ENCODE results near the gene NOS1AP.
A peak's percentile ranks its signal among the peaks of the same experiment; 100 is the strongest.

NOS1AP gene

GRCh38 chr1:162224267-162224666, 154.8 kb downstream of the NOS1AP start:
- DNase-seq, result no peak

- peak; percentile 44 for DNase-seq
Observed at GRCh38 chr1:162228586-162228985, 159.1 kb downstream of the NOS1AP start.

GRCh38 chr1:162229549-162229948, 160.1 kb downstream of the NOS1AP start:
- DNase-seq, result no peak

- no peak for DNase-seq
Observed at GRCh38 chr1:162230096-162230495, 160.6 kb downstream of the NOS1AP start.

GRCh38 chr1:162230517-162230916, 161.0 kb downstream of the NOS1AP start:
- DNase-seq, result no peak

DNA sequence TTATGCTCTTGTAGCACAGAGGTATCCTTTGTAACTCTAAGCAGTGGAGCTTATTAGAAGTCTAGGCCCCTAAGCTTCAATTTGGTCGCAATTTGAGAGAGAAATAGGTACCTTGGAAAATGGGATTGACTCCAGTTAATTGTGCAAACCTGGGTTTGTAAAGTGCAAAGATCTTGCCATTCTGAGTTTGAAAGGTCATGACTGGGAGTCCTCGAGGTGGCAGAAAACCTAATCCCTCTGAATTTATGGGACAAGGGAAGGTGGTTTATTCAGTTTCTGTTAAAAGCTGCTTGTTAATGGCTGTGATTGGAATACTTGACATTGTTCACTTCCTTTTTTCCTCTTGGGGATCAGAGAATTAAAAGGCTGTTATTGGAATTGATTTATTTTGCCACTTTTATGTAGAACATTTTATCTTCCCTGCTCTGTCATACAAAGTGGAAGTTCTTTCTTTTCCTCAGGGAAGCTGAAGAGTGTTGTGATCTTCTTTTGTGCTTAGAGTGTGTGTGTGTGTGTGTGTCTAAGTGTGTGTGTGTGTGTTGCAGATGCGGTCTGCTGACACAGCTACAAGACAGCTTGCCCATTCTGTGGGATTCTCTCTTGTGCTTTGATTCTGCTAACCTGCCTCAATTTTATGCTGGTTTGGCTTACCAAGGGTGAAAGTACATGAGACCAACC, 162.7 kb downstream of the NOS1AP start:
- DNase-seq, result no peak

GRCh38 chr1:162233066-162233465, 163.6 kb downstream of the NOS1AP start:
- DNase-seq, result no peak

DNA sequence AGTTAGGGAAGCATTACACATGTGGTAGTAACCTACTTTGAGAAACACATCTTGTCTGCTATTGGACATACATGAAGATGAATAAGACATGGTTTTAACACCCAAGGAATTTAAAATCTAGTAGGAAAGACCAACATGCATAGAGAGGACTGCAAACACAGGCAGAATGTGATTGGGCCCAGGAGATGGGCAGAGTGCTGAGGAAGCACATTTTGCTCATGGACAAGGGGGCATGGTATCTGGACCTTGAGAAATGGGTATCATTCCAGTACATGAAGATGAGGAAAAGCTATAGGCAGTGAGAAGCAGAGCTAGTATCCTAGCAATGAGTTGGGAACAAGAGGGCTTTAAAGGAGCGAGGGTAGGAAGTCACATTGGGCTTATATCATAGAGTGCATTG, 164.4 kb downstream of the NOS1AP start:
- DNase-seq, result no peak

DNA sequence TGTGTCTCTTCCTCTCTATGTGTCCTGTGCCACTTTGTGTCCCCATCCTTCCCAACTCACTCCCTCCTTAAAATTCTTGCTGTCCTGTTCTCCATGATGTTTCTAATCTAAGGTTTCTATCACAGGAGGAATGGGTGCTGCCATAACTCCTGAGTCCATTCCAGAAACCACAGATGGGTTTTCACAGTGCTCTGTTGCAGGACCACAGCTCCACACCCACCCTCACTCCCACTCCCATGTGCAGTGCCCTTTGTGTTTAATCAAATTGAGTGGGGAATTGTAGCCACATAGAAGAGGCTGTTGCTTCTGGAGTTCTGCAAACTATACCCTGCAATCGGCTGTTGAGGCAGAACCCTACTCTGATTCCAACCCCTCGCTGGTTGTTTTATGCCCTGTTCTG, 165.1 kb downstream of the NOS1AP start:
- no peak for DNase-seq

- DNase-seq, result no peak
Observed at GRCh38 chr1:162235241-162235800, 165.8 kb downstream of the NOS1AP start.

DNA sequence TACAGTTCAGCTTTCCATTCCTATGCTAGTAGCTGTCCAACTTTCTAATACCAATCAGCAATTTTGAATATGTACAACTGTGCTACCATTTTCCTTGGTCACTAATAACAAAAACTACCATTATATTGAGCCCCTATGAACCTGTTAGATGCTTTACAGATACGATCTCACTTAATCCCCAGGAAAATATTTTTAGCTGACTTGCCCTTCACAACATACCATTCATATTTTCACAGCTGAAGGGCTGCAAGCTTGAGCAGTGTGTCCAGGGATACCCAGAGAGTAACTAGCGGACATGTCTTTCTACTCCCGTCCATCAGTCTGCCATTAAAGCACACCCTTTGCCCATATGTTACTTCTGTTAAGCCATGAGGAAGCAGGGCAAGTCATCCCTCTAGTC, 166.7 kb downstream of the NOS1AP start:
- DNase-seq, result no peak

- DNase-seq, result no peak
Observed at GRCh38 chr1:162236618-162237017, 167.1 kb downstream of the NOS1AP start.

DNA sequence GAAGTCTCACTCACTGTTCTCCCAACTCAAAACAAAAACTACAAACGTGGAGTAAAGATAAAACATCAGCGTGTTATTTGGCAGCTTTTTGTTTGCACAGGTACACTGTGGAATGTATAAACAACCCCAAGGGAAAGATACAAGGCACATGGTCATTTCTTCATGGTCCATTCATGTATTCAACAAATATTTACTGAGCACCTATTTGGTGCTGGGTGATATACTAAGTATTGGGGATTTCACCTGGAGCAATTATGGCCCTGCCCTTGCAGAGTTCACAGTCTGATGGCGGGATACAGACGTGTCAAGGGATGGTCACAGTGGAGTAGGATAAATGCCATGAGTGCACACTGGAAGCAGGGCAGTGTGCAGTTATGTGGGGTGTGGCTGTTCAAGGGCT, 171.1 kb downstream of the NOS1AP start:
- no peak for DNase-seq

GRCh38 chr1:162242804-162243203, 173.3 kb downstream of the NOS1AP start:
- DNase-seq, result no peak

DNA sequence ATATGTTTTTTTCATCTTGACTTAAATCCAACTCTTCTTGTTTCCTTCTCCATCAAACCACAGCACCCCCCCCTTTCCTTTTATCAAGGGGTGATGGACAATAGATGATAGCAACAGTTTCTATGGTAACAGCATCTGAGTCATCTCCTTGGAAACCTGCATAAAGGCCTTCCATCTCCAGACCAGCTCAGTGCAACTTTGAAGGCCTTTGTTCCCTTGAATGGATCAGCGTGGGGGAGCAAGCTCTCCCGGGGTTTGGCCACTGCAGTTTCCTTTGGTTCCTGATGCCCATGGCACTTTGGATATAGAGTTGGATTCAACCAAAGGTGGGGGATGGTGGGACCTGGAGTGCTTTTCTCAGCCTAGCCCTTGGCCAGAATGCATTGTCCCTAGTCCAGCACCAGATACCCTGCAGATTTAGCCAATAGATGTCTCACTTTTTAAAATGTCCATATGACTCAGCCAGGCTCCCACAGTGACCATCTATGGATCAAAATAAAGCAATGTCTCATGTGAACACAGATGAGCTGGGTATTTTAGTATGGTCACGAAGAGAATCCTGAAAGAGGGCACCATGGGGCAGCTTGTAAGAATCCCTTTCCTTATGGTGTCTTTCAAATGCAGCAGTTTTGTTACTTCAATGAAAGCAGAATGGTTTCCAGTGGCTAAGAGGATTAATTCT, 179.5 kb downstream of the NOS1AP start:
- no peak for DNase-seq

DNA sequence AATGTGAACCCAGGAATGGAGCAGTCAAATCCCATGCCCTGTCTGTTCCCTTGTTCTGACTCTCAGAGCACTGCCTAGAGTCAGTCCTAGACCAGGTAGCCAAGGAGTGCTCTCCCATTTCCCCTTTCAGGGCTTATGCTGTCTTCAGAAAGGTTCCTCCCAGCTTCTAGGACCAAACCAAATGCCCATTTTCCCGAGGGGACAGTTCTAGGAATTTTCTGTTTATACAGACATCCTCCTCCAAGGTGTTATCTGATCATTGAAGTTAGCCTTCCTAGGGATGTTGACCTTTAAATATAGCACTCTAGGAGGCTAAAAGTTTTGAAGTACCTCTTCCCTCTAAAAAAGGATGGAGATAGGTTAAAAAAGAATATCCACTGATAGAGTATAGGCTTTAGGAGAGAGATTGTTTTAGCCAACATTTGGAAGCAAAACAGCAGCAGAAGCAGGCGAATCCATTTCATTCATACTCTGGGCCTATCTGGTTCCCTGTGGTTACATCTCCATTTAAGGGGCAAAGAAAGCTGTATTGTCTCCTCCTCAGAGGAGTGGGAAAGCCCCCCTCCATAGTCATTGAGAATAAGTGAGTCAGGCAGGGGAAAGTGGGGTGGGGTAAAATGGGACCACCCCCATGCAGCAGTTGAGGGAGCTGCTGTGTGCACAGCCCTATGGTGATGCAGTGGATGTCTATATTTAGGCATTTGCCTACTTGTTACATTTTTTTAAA, 180.7 kb downstream of the NOS1AP start:
- DNase-seq, result no peak

GRCh38 chr1:162251102-162251501, 181.6 kb downstream of the NOS1AP start:
- DNase-seq, result no peak

DNA sequence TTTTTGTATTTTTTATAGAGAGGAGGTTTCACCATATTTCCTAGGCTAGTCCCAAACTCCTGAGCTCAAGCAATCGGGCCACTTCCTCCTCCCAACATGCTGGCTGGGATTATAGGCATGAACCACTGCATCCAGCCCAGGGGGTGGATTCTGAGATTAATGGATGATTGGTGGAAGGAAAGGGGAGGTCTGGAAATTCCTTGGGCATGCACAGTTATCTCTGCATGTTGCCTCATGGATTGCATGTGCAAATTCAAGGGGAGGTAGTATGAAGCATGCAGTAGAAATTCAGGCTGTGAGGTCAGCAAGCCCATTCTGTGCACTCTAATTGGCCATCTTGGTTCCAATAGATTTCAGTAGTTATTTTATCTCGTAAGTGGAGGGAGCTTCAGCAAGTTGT, 182.7 kb downstream of the NOS1AP start:
- DNase-seq, result no peak

DNA sequence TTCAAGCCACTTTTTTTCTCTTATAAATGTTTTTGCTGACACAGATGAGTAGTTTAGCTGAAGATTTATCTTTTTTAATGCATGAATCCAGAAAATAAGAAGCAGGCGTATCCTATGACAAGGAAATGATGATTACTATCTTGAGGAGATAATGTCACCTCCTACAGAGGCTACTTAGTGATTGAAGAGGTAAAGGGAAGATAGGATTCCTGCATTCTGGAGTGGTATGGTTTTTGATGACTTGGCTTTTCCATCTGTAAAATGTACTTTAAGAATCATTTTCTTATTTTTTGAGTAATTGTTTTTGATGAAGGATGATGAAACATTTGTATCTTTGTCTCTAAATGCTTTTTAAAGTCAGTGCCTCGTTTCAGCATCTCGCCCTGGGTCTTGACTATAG, 184.3 kb downstream of the NOS1AP start:
- DNase-seq, result no peak

DNA sequence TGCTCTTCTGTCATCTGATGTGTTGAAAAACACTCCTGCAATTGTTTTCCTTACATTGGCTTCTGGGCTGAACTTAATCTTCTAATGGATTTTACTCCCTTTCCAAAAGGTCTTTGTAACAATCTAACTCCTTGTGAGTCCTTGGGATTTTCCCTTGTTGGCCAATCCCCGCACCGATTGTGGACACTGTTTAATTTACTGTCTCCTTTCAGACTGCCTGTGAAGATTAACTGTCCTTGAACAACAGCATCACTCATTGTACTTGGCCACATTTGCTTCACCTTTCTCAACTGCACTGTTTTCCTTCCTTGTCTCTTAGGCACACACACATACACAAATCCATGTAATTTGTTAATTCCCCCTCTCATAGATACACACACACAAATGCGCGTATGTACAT, 186.8 kb downstream of the NOS1AP start:
- DNase-seq, result no peak

DNA sequence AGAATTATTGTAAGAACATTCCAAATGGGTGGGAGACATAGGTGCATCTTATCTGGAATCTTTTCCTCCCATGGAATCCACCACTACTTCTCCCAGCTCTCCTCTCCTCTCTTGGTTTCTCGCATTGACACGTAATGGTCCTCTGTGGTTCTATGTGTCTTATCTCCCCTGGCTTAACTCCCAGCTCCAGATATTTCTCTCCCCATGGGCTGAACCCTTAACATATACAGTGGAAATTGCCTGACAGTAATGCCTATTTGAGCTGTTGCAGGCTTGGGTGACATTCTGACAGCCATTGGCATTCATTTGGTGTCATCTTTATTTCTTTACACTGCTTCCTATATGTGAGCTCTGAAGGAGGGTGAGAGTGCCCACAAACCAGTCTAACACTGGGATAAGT, 188.9 kb downstream of the NOS1AP start:
- no peak for DNase-seq

DNA sequence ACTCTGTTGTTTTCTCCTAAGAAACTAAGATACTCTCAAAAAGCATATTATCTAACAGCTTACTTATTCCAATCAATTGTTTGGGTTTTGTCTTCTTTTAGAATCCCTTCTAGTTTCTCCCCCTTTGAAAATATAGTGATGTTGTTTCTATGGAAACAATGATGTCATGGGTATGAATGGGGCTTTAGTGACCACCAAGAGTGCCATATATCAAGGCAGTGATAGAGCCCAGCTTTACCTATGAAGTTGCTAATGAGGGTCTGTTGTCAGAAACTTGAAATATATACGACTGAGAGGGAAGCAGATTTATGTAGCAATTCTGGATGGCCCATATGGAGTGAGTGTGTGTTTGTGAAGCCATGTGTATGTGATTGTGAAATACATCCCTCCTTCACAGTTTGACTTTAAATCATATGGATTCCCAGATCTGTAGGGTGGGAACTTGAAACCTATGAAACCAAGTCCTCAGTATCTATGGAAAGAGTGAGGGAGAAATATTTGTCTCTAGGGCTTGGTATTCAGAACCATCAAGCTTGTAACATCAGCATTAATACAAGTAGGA, 190.5 kb downstream of the NOS1AP start:
- no peak for DNase-seq

- DNase-seq, result no peak
Observed at GRCh38 chr1:162264108-162264507, 194.6 kb downstream of the NOS1AP start.

DNA sequence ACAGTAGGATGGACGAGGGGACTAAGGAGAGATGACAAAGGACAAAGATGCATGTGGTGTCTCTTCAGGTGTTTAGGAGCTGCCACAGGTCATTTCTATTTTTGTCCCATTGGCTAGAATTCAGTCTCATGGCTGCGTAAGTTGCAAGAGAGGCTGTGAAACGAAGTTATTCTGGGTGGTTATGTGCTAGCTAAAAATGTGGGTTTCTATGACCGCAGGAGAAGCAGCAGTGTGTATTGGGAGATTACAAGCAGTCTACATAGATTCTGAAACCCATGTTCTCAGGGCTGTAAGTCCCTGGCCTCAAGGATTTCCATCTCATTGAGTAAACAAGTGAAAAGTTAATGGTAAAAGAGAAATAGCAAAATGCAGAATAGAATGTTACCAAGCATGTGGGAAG, 196.5 kb downstream of the NOS1AP start:
- DNase-seq, result no peak

Data from NCI-H1436 (cell line).